ENCODE data around the gene EWSR1. TPM values are rescaled to one million over a fixed set of nuclear protein-coding genes. Genes with fewer than 3 reads are reported as not detected.
"Not testable (repeated sequence)": the region's sequence is repeated elsewhere in the genome, so short reads cannot be mapped to it uniquely, and the experiment has no call there.

The EWSR1 gene
- total RNA-seq, 1 donor from 2014 or later = 133 TPM

DNA sequence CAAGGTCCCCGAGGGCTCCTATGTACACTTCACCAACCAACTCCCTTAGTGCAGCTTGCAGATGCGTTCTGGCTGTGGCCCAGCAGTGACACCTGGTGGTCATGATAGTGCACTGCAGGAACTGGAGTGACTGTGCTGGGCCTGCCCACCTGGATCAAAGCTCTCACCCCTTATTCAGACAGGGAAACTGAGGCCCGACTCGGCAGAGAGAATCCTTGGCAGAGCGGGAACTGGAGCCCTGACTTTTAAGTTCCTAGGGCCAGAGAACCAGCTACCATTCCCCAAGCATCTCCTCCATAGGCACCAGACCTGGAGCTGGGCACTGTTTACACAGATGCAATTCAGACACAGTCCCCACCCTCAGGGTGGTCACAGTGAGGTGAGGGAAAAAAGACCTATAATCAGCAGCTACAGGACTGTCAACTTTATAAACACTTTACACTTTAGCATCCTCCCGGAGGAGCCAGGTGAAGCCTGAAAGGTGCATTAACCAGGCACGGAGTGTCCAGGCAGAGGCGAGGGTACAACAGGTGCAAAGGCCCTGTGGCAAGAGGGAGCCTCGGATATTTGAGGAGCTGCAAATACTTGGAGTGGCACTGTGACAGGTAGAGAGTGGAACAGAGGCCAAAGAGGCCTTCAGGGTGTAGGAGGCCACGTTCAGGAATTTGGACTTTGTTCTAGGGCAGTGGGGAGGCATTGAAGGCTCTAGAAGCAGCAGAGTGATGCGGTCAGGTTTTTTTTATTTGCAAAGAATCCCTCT, 22.3 kb upstream of the EWSR1 start:
- intact Hi-C loops (cut with DNase I) = loop anchor here (5.0 kb wide), 1 partner anchor 89 kb away; no protein-coding TSS in a partner anchor
- no peaks in the 10 kb centered on the region for H3K36me3 ChIP-seq
- H3K27ac ChIP-seq = no peak overlapping the region
- H3K27me3 ChIP-seq = no peaks in the 10 kb centered on the region
- H3K4me1 ChIP-seq = no peaks in the 10 kb centered on the region
- H3K9me3 ChIP-seq = peaks cover 0 to 8% of the 10 kb centered on the region in 2 donors
- DNase-seq (ENCODE audit: low spot score in 2 of 2) = peak in 1 of 2 donors; percentile 76
- TF ChIP-seq, protein P1, sequence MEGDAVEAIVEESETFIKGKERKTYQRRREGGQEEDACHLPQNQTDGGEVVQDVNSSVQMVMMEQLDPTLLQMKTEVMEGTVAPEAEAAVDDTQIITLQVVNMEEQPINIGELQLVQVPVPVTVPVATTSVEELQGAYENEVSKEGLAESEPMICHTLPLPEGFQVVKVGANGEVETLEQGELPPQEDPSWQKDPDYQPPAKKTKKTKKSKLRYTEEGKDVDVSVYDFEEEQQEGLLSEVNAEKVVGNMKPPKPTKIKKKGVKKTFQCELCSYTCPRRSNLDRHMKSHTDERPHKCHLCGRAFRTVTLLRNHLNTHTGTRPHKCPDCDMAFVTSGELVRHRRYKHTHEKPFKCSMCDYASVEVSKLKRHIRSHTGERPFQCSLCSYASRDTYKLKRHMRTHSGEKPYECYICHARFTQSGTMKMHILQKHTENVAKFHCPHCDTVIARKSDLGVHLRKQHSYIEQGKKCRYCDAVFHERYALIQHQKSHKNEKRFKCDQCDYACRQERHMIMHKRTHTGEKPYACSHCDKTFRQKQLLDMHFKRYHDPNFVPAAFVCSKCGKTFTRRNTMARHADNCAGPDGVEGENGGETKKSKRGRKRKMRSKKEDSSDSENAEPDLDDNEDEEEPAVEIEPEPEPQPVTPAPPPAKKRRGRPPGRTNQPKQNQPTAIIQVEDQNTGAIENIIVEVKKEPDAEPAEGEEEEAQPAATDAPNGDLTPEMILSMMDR (IDR thresholded peaks at IDR 0.05) = peak; percentile 90 to 98 (median 97)
- H3K4me3 ChIP-seq = no peak overlapping the region

DNA sequence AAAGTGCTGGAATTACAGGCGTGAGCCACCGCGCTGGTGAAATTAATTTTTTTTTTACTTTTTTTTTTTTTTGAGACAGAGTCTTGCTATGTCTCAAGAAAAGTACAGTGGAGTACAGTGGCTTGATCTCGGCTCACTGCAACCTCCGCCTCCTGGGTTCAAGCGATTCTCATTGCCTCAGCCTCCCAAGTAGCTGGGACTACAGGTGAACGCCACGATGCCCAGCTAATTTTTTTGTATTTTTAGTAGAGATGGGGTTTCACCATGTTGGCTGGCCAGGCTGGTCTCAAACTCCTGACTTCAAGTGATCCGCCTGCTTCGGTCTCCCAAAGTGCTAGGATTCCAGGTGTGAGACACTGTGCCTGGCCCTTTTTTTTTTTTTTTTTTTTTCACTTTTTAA, 20.2 kb upstream of the EWSR1 start:
- H3K4me3 ChIP-seq, H3K27ac ChIP-seq, H3K4me1 ChIP-seq, H3K9me3 ChIP-seq, H3K27me3 ChIP-seq, H3K36me3 ChIP-seq: not testable (repeated sequence)
- peak in 1 of 2 donors; percentile 4 for DNase-seq (ENCODE audit: low spot score in 2 of 2)
- intact Hi-C loops (cut with DNase I) = loop anchor here (5.0 kb wide), 1 partner anchor 91 kb away; no protein-coding TSS in a partner anchor

DNA sequence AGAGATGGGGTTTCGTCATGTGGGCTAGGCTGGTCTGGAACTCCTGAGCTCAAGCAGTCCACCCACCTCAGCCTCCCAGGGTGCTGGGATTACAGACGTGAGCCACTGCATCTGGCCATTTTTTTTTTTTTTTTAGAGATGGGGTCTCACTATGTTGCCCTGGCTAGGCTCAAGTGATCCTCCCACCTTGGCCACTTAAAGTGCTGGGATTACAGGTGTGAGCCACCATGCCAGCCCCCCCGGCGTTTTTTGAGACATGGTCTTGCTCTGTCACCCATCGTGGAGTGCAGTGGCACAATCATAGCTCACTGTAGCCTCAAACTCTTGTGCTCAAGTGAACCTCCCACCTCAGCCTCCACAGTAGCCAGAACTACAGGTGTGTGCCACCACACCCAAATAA, 16.8 kb upstream of the EWSR1 start:
- no peaks in the 10 kb centered on the region for H3K4me1 ChIP-seq
- no peaks in the 10 kb centered on the region for H3K36me3 ChIP-seq
- intact Hi-C loops (cut with DNase I) = no loop called here
- no peaks in the 10 kb centered on the region for H3K27me3 ChIP-seq
- H3K27ac ChIP-seq = no peak overlapping the region
- H3K4me3 ChIP-seq = no peak overlapping the region
- no peaks in the 10 kb centered on the region for H3K9me3 ChIP-seq
- TF ChIP-seq, protein P1 (IDR thresholded peaks at IDR 0.05) = no peak
- DNase-seq (ENCODE audit: low spot score in 2 of 2) = peak in 1 of 2 donors; percentile 27

DNA sequence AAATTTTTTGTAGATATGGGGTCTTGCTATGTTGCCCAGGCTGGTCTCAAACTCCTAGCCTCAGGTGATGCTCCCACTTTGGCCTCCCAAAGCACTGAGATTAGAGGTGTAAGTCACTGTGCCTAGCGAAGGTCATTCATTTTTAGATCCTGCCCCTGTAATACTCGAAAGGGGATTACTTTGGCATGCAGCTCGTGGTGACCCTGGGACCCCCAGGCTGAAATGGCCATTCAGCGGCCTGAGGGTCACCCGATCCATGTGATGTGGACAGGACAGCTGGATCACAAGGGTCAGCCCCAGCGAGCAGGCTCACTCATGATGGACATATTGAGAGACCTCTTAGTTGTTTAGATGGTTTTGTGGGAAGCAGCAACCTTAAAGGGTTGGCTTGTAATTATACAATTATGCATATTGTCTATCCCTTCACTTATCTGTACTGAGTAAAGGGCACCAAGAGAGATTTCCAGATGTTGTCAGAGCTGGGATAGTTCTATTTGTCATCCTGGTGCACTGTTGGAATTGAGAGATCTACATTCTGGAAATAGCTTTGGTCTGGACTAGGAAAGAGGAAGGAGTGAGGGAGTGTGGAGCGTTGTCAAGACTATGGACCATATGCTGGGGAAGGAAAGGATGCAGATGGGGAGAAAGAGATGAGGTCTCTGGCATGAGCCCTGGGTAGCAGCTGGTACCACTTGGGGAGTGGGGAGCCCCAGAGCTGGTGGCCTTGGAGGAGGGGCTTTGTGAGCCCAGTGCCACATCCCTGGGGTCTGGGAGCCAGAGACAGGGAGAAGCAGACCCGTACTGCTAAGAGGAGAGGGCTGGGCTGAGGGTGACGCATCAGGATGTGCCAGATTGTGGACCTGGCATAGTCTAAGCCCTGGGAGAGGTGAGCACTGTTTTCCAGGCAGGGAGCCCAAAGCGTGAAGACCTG, 15.8 kb upstream of the EWSR1 start:
- Histone ChIP-seq H3K4me1 (no peaks in the 10 kb centered on the region), H3K27me3 (no peaks in the 10 kb centered on the region), H3K9me3 (no peaks in the 10 kb centered on the region), H3K27ac (no peak overlapping the region), H3K36me3 (no peaks in the 10 kb centered on the region), H3K4me3 (no peak overlapping the region)
- TF ChIP-seq, protein P1 (IDR thresholded peaks at IDR 0.05) = no peak
- peak in 1 of 2 donors; percentile 58 for DNase-seq (ENCODE audit: low spot score in 2 of 2)
- intact Hi-C loops (cut with DNase I) = no loop called here

DNA sequence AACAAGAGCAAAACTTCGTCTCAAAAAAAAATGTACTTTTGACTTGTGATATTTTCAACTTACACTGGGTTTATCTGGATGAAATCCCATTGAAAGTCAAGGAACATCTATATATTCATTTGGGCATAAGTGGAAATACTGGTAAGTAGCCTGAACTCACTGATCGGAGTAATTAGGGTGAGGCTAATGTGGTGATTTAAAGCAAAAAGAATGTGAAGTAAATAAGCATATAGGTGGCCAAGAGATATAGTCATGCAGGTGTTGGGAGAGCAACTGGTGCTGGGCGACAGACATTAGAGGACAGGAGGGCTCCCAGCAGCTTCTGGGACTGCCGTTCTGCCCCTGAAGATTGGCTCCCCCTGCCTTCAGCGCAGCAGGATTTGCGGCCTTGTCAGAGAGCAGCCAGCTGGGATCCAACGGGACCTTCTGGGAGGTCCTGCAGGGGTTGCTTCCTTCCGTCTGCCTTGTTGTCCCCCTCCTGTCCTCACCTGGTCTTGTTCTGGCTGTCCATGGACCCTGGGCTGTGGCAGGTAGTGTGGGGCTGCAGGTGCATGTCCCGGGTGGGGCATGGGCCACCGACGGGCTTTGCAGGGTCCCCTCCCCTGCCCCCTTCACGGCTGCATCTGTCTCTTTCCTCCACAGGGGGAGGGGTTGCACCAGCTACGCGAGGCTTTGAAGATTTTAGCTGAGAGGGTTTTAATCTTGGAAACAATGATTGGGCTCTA, 14.3 kb upstream of the EWSR1 start:
- intact Hi-C loops (cut with DNase I) = no loop called here
- peak in 1 of 2 donors; percentile 48 for DNase-seq (ENCODE audit: low spot score in 2 of 2)
- H3K27me3 ChIP-seq = no peaks in the 10 kb centered on the region
- TF ChIP-seq, protein P1 (IDR thresholded peaks at IDR 0.05) = no peak
- no peak overlapping the region for H3K27ac ChIP-seq
- no peaks in the 10 kb centered on the region for H3K4me1 ChIP-seq
- H3K4me3 ChIP-seq = no peak overlapping the region
- H3K36me3 ChIP-seq = no peaks in the 10 kb centered on the region
- H3K9me3 ChIP-seq = no peaks in the 10 kb centered on the region

All from ascending aorta (tissue), 2 donors.